Measurements from ENCODE around the gene PCOLCE2. TPM values are rescaled to one million over a fixed set of nuclear protein-coding genes. Genes with fewer than 3 reads are reported as not detected.

The PCOLCE2 gene
- total RNA-seq, 4 donors from 2014 or later, result 10.4 to 17.1 (median 12.8) TPM

DNA sequence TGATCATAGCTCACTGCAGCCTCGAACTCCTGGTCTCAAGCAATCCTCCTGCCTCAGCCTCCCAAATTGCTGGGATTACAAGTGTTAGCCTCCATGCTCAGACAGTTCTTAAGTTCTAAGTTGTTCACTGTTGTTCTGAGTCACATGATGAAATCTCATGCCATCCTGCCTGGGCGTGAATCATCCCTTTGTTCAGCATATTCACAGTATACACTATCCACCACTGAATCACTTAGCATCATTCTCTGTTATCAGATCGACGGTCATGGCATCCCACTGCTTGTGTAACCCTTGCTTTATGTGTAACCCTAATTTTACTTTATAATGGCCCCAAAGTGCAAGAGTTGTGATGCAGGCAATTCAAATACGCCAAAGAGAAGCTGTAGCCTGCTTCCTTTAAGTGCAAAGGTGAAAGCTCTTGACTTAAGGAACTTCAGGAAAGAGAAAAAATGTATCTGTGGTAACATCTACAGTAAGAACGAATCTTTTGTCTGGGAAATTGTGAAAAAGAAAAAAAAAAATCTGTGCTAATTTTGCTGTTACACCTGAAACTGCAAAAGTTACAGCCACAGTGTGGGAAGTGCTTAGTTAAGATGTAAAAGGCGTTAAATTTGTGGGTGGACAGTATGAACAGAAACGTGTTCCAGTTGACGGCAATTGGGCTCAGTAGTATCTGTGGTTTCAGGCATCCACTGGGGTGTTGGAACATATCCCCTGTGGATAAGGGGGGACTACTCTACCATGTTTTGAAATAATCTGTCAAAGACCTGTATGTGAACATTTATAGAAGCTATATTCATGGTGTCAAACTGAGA is 80.6 kb downstream of the PCOLCE2 start:
- WGBS, 2 donors, result 76 to 84% methylated on average over 9 of the region's 9 CpGs
- TF ChIP-seq, protein P1, sequence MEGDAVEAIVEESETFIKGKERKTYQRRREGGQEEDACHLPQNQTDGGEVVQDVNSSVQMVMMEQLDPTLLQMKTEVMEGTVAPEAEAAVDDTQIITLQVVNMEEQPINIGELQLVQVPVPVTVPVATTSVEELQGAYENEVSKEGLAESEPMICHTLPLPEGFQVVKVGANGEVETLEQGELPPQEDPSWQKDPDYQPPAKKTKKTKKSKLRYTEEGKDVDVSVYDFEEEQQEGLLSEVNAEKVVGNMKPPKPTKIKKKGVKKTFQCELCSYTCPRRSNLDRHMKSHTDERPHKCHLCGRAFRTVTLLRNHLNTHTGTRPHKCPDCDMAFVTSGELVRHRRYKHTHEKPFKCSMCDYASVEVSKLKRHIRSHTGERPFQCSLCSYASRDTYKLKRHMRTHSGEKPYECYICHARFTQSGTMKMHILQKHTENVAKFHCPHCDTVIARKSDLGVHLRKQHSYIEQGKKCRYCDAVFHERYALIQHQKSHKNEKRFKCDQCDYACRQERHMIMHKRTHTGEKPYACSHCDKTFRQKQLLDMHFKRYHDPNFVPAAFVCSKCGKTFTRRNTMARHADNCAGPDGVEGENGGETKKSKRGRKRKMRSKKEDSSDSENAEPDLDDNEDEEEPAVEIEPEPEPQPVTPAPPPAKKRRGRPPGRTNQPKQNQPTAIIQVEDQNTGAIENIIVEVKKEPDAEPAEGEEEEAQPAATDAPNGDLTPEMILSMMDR (IDR thresholded peaks at IDR 0.05), result no peak
- no peak for TF ChIP-seq POLR2A (IDR thresholded peaks at IDR 0.05)
- no peak overlapping the region for H3K4me3 ChIP-seq (ENCODE audit: low read depth, poor library complexity, severe bottlenecking)
- intact Hi-C loops (cut with DNase I; ENCODE audit: low total_unique reads), result no loop called here
- no peak for DNase-seq (ENCODE audit: low spot score in 2 of 2)

- TF ChIP-seq, protein P1 (IDR thresholded peaks at IDR 0.05), result no peak
- TF ChIP-seq POLR2A (IDR thresholded peaks at IDR 0.05), result no peak
- WGBS, 2 donors, result 74 to 83% methylated on average over 1 of the region's 1 CpG
Observed at GRCh38 chr3:142802891-142803290, 86.0 kb downstream of the PCOLCE2 start.

GRCh38 chr3:142801746-142802145 is 87.1 kb downstream of the PCOLCE2 start:
- no peak for TF ChIP-seq POLR2A (IDR thresholded peaks at IDR 0.05)
- TF ChIP-seq, protein P1 (IDR thresholded peaks at IDR 0.05), result no peak
- intact Hi-C loops (cut with DNase I; ENCODE audit: low total_unique reads), result no loop called here
- no peak for DNase-seq (ENCODE audit: low spot score in 2 of 2)
- no peak overlapping the region for H3K4me3 ChIP-seq (ENCODE audit: low read depth, poor library complexity, severe bottlenecking)
- WGBS, 2 donors, result 86 to 87% methylated on average over 2 of the region's 2 CpGs

More at GRCh38 chr3:142802891-142803290, 86.0 kb downstream of the PCOLCE2 start:
- no peak for DNase-seq (ENCODE audit: low spot score in 2 of 2)
- intact Hi-C loops (cut with DNase I; ENCODE audit: low total_unique reads), result no loop called here
- H3K4me3 ChIP-seq (ENCODE audit: low read depth, poor library complexity, severe bottlenecking), result no peak overlapping the region

- H3K4me3 ChIP-seq (ENCODE audit: low read depth, poor library complexity, severe bottlenecking), result no peak overlapping the region
- intact Hi-C loops (cut with DNase I; ENCODE audit: low total_unique reads), result no loop called here
- no peak for TF ChIP-seq POLR2A (IDR thresholded peaks at IDR 0.05)
- TF ChIP-seq, protein P1 (IDR thresholded peaks at IDR 0.05), result no peak
- 85 to 90% methylated on average over 2 of the region's 2 CpGs for WGBS, 2 donors
- no peak for DNase-seq (ENCODE audit: low spot score in 2 of 2)
Observed at GRCh38 chr3:142796823-142797222, 92.1 kb downstream of the PCOLCE2 start.

DNA sequence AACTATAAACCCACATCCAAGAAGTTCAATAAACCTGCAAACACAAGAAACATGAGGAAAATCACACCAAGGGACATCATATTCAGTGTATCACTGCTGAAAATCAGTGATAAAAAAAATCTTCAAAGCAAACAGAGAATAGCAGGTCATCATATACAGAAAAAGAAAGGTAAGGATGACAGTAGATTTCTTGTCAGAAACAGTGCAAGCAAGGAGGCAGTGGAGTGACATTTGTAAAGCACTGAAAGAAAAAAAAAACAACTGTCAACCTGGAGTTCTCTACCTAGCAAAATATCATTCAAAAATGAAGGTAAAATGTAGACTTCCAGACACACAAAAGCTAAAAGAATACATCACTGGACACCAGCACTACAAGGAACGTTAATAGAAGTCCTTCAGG is 93.6 kb downstream of the PCOLCE2 start:
- H3K4me3 ChIP-seq (ENCODE audit: low read depth, poor library complexity, severe bottlenecking), result no peak overlapping the region
- no peak for DNase-seq (ENCODE audit: low spot score in 2 of 2)
- intact Hi-C loops (cut with DNase I; ENCODE audit: low total_unique reads), result no loop called here
- 91 to 93% methylated on average over 1 of the region's 1 CpG for WGBS, 2 donors
- no peak for TF ChIP-seq POLR2A (IDR thresholded peaks at IDR 0.05)
- TF ChIP-seq, protein P1 (IDR thresholded peaks at IDR 0.05), result no peak
